ENCODE measurements around the gene PHACTR1.

PHACTR1 gene

GRCh38 chr6:12791371-12791770, 74.8 kb downstream of the PHACTR1 start:
- in situ Hi-C loops (cut with MboI; ENCODE audit: low pct_unique_long_range_greater_than_20kb, low sequenced_read_pairs), result no loop called here
- no peak for DNase-seq

- DNase-seq, result no peak
- in situ Hi-C loops (cut with MboI; ENCODE audit: low pct_unique_long_range_greater_than_20kb, low sequenced_read_pairs), result no loop called here
Measured at GRCh38 chr6:12798326-12798725, 81.8 kb downstream of the PHACTR1 start.

- in situ Hi-C loops (cut with MboI; ENCODE audit: low pct_unique_long_range_greater_than_20kb, low sequenced_read_pairs), result no loop called here
- DNase-seq, result no peak
Measured at GRCh38 chr6:12800120-12800519, 83.6 kb downstream of the PHACTR1 start.

- DNase-seq, result no peak
- in situ Hi-C loops (cut with MboI; ENCODE audit: low pct_unique_long_range_greater_than_20kb, low sequenced_read_pairs), result no loop called here
Measured at GRCh38 chr6:12801141-12801540, 84.6 kb downstream of the PHACTR1 start.

GRCh38 chr6:12802440-12802839, 85.9 kb downstream of the PHACTR1 start:
- DNase-seq, result no peak
- in situ Hi-C loops (cut with MboI; ENCODE audit: low pct_unique_long_range_greater_than_20kb, low sequenced_read_pairs), result no loop called here

- no peak for DNase-seq
- in situ Hi-C loops (cut with MboI; ENCODE audit: low pct_unique_long_range_greater_than_20kb, low sequenced_read_pairs), result no loop called here
Measured at GRCh38 chr6:12803486-12803885, 86.9 kb downstream of the PHACTR1 start.

GRCh38 chr6:12804952-12805645, 88.5 kb downstream of the PHACTR1 start:
- in situ Hi-C loops (cut with MboI; ENCODE audit: low pct_unique_long_range_greater_than_20kb, low sequenced_read_pairs), result no loop called here
- DNase-seq, result no peak

- no peak for DNase-seq
- in situ Hi-C loops (cut with MboI; ENCODE audit: low pct_unique_long_range_greater_than_20kb, low sequenced_read_pairs), result no loop called here
Measured at GRCh38 chr6:12806136-12806535, 89.6 kb downstream of the PHACTR1 start.

- in situ Hi-C loops (cut with MboI; ENCODE audit: low pct_unique_long_range_greater_than_20kb, low sequenced_read_pairs), result no loop called here
- no peak for DNase-seq
Measured at GRCh38 chr6:12806796-12807195, 90.2 kb downstream of the PHACTR1 start.

- in situ Hi-C loops (cut with MboI; ENCODE audit: low pct_unique_long_range_greater_than_20kb, low sequenced_read_pairs), result no loop called here
- DNase-seq, result no peak
Measured at GRCh38 chr6:12811519-12811918, 95.0 kb downstream of the PHACTR1 start.

- in situ Hi-C loops (cut with MboI; ENCODE audit: low pct_unique_long_range_greater_than_20kb, low sequenced_read_pairs), result no loop called here
Measured at GRCh38 chr6:12813321-12813720, 96.8 kb downstream of the PHACTR1 start.

GRCh38 chr6:12814015-12814414, 97.4 kb downstream of the PHACTR1 start:
- no peak for DNase-seq

More at GRCh38 chr6:12813321-12813720, 96.8 kb downstream of the PHACTR1 start:
- no peak for DNase-seq

GRCh38 chr6:12815089-12815488, 98.5 kb downstream of the PHACTR1 start:
- in situ Hi-C loops (cut with MboI; ENCODE audit: low pct_unique_long_range_greater_than_20kb, low sequenced_read_pairs), result no loop called here
- no peak for DNase-seq

More at GRCh38 chr6:12814015-12814414, 97.4 kb downstream of the PHACTR1 start:
- in situ Hi-C loops (cut with MboI; ENCODE audit: low pct_unique_long_range_greater_than_20kb, low sequenced_read_pairs), result no loop called here

GRCh38 chr6:12815884-12816600, 99.5 kb downstream of the PHACTR1 start:
- DNase-seq, result no peak
- in situ Hi-C loops (cut with MboI; ENCODE audit: low pct_unique_long_range_greater_than_20kb, low sequenced_read_pairs), result no loop called here

- in situ Hi-C loops (cut with MboI; ENCODE audit: low pct_unique_long_range_greater_than_20kb, low sequenced_read_pairs), result no loop called here
- DNase-seq, result peak; percentile 5
Measured at GRCh38 chr6:12818324-12818723, 101.8 kb downstream of the PHACTR1 start.

GRCh38 chr6:12823847-12824246, 107.3 kb downstream of the PHACTR1 start:
- in situ Hi-C loops (cut with MboI; ENCODE audit: low pct_unique_long_range_greater_than_20kb, low sequenced_read_pairs), result no loop called here
- DNase-seq, result no peak

- no peak for DNase-seq
- in situ Hi-C loops (cut with MboI; ENCODE audit: low pct_unique_long_range_greater_than_20kb, low sequenced_read_pairs), result no loop called here
Measured at GRCh38 chr6:12826584-12826983, 110.0 kb downstream of the PHACTR1 start.

- no peak for DNase-seq
- in situ Hi-C loops (cut with MboI; ENCODE audit: low pct_unique_long_range_greater_than_20kb, low sequenced_read_pairs), result no loop called here
Measured at GRCh38 chr6:12827921-12828320, 111.4 kb downstream of the PHACTR1 start.

GRCh38 chr6:12832226-12832735, 115.7 kb downstream of the PHACTR1 start:
- in situ Hi-C loops (cut with MboI; ENCODE audit: low pct_unique_long_range_greater_than_20kb, low sequenced_read_pairs), result no loop called here

GRCh38 chr6:12836009-12836408, 119.4 kb downstream of the PHACTR1 start:
- in situ Hi-C loops (cut with MboI; ENCODE audit: low pct_unique_long_range_greater_than_20kb, low sequenced_read_pairs), result no loop called here
- no peak for DNase-seq

More at GRCh38 chr6:12832226-12832735, 115.7 kb downstream of the PHACTR1 start:
- DNase-seq, result no peak
